ENCODE results near the gene MRPL49. TPM values are rescaled to one million over a fixed set of nuclear protein-coding genes. Genes with fewer than 3 reads are reported as not detected.

Gene MRPL49
- total RNA-seq, 1 experiment from 2014 or later: 84.9 TPM

Other genes with a start within 250 kb of the MRPL49 start
- gene EHD1, start 243.7 kb upstream of the MRPL49 start, total RNA-seq (2014; rRNA removed; shearing (Covaris generic); ENCODE audit: low replicate concordance): 53.4 and 68.3 TPM in 2 replicates
- 4.8 and 11.1 TPM in 2 replicates for gene ATG2A, start 205.1 kb upstream of the MRPL49 start, total RNA-seq (2014; rRNA removed; shearing (Covaris generic); ENCODE audit: low replicate concordance)
- 13.2 and 16.0 TPM in 2 replicates for gene PPP2R5B, start 197.6 kb upstream of the MRPL49 start, total RNA-seq (2014; rRNA removed; shearing (Covaris generic); ENCODE audit: low replicate concordance)
- not detected in 2 replicates for gene GPHA2, start 186.4 kb upstream of the MRPL49 start, total RNA-seq (2014; rRNA removed; shearing (Covaris generic); ENCODE audit: low replicate concordance)
- 0.38 TPM in 1 of 2 replicates, not detected in the other for gene MAJIN, start 150.2 kb upstream of the MRPL49 start, total RNA-seq (2014; rRNA removed; shearing (Covaris generic); ENCODE audit: low replicate concordance)
- 2.3 TPM in 1 of 2 replicates, not detected in the other for gene BATF2, start 125.3 kb upstream of the MRPL49 start, total RNA-seq (2014; rRNA removed; shearing (Covaris generic); ENCODE audit: low replicate concordance)
- 118 and 140 TPM in 2 replicates for gene ARL2, start 108.2 kb upstream of the MRPL49 start, total RNA-seq (2014; rRNA removed; shearing (Covaris generic); ENCODE audit: low replicate concordance)
- 14.2 and 16.8 TPM in 2 replicates for gene SNX15, start 94.9 kb upstream of the MRPL49 start, total RNA-seq (2014; rRNA removed; shearing (Covaris generic); ENCODE audit: low replicate concordance)
- 63.6 and 72.7 TPM in 2 replicates for gene SAC3D1, start 81.1 kb upstream of the MRPL49 start, total RNA-seq (2014; rRNA removed; shearing (Covaris generic); ENCODE audit: low replicate concordance)
- 0.88 TPM in 1 of 2 replicates, not detected in the other for gene NAALADL1, start 63.8 kb upstream of the MRPL49 start, total RNA-seq (2014; rRNA removed; shearing (Covaris generic); ENCODE audit: low replicate concordance)
- 41.7 and 63.4 TPM in 2 replicates for gene CDCA5, start 38.3 kb upstream of the MRPL49 start, total RNA-seq (2014; rRNA removed; shearing (Covaris generic); ENCODE audit: low replicate concordance)
- 39.6 and 78.3 TPM in 2 replicates for gene ZFPL1, start 38.1 kb upstream of the MRPL49 start, total RNA-seq (2014; rRNA removed; shearing (Covaris generic); ENCODE audit: low replicate concordance)
- gene VPS51, start 26.1 kb upstream of the MRPL49 start, total RNA-seq (2014; rRNA removed; shearing (Covaris generic); ENCODE audit: low replicate concordance): 115 and 146 TPM in 2 replicates
- 8.1 and 19.1 TPM in 2 replicates for gene TM7SF2, start 10.4 kb upstream of the MRPL49 start, total RNA-seq (2014; rRNA removed; shearing (Covaris generic); ENCODE audit: low replicate concordance)
- gene ZNHIT2, start 4.6 kb upstream of the MRPL49 start, total RNA-seq (2014; rRNA removed; shearing (Covaris generic); ENCODE audit: low replicate concordance): 11.4 and 16.5 TPM in 2 replicates
- 139 and 153 TPM in 2 replicates for gene FAU, start 187 bp upstream of the MRPL49 start, total RNA-seq (2014; rRNA removed; shearing (Covaris generic); ENCODE audit: low replicate concordance)
- 4.3 and 5.4 TPM in 2 replicates for gene SYVN1, start 12.2 kb downstream of the MRPL49 start, total RNA-seq (2014; rRNA removed; shearing (Covaris generic); ENCODE audit: low replicate concordance)
- gene SPDYC, start 47.9 kb downstream of the MRPL49 start, total RNA-seq (2014; rRNA removed; shearing (Covaris generic); ENCODE audit: low replicate concordance): not detected in 2 replicates
- gene CAPN1, start 59.6 kb downstream of the MRPL49 start, total RNA-seq (2014; rRNA removed; shearing (Covaris generic); ENCODE audit: low replicate concordance): 67.8 and 128 TPM in 2 replicates
- gene POLA2, start 139.6 kb downstream of the MRPL49 start, total RNA-seq (2014; rRNA removed; shearing (Covaris generic); ENCODE audit: low replicate concordance): 8.7 and 15.5 TPM in 2 replicates
- gene CDC42EP2, start 192.5 kb downstream of the MRPL49 start, total RNA-seq (2014; rRNA removed; shearing (Covaris generic); ENCODE audit: low replicate concordance): 4.6 TPM in 1 of 2 replicates, not detected in the other
- 29.8 and 61.4 TPM in 2 replicates for gene DPF2, start 211.5 kb downstream of the MRPL49 start, total RNA-seq (2014; rRNA removed; shearing (Covaris generic); ENCODE audit: low replicate concordance)
- 0.23 and 1.5 TPM in 2 replicates for gene TIGD3, start 232.4 kb downstream of the MRPL49 start, total RNA-seq (2014; rRNA removed; shearing (Covaris generic); ENCODE audit: low replicate concordance)